Type B pancreatic cell (in vitro differentiated cells): ENCODE results near the gene SPOCK1. TPM values are rescaled to one million over a fixed set of nuclear protein-coding genes. Genes with fewer than 3 reads are reported as not detected.

Source experiments
- DNase-seq: peaks from one replicate; pipeline ENCODE4 v3.0.0; 2021; ENCODE audit warnings: mixed read lengths; ENCODE audit not compliant: unreplicated experiment; ENCODE audit errors: extremely low spot score
- H3K27ac Mint-ChIP-seq: 2 replicates; pipeline ENCODE4 v1.8.0; 2021; ENCODE audit warnings: mild to moderate bottlenecking, mixed read lengths
- H3K27me3 Mint-ChIP-seq: 2 replicates; pipeline ENCODE4 v1.8.0; 2021; ENCODE audit warnings: mixed read lengths
- H3K36me3 Mint-ChIP-seq: 2 replicates; pipeline ENCODE4 v1.8.0; 2021; ENCODE audit warnings: mixed read lengths
- H3K4me1 Mint-ChIP-seq: one replicate; pipeline ENCODE4 v1.8.0; 2021; ENCODE audit warnings: mixed read lengths; ENCODE audit not compliant: unreplicated experiment
- H3K4me3 Mint-ChIP-seq: 2 replicates; pipeline ENCODE4 v1.8.0; 2021; ENCODE audit warnings: mild to moderate bottlenecking, mixed read lengths
- H3K9me3 Mint-ChIP-seq: 2 replicates; pipeline ENCODE4 v1.8.0; 2021; ENCODE audit warnings: mixed read lengths
- CTCF ChIP-seq: fragments of 200-600 bp; sonication (generic); conservative IDR thresholded peaks from 2 replicates; pipeline ENCODE4 v1.5.0; 2021; ENCODE audit warnings: antibody characterized with exemption, mild to moderate bottlenecking
- total RNA-seq: library from RNA; stranded (reverse); gene quantifications from 2 replicates; pipeline ENCODE4 v1.2.1, GENCODE V29; 2021; ENCODE audit warnings: low replicate concordance

SPOCK1 gene
- total RNA-seq, 1 donor from 2014 or later: 45.1 TPM

GRCh38 chr5:137342764-137343163, 156.4 kb downstream of the SPOCK1 start:
- no peak for DNase-seq
- no peak for TF ChIP-seq CTCF
- Mint-ChIP-seq H3K27ac (no peak overlapping the region), H3K9me3 (no peaks in the 10 kb centered on the region), H3K27me3 (peaks cover 7% of the 10 kb centered on the region), H3K36me3 (no peaks in the 10 kb centered on the region), H3K4me3 (no peak overlapping the region), H3K4me1 (peaks cover 3% of the 10 kb centered on the region)

- TF ChIP-seq CTCF: no peak
- Mint-ChIP-seq H3K4me1 (peaks cover 3% of the 10 kb centered on the region), H3K4me3 (no peak overlapping the region), H3K36me3 (no peaks in the 10 kb centered on the region), H3K27ac (no peak overlapping the region), H3K9me3 (no peaks in the 10 kb centered on the region), H3K27me3 (peaks cover 7% of the 10 kb centered on the region)
- DNase-seq: no peak
These were observed 157.3 kb downstream of the SPOCK1 start for GRCh38 chr5:137341831-137342230.

- Mint-ChIP-seq H3K27me3 (peaks cover 10% of the 10 kb centered on the region), H3K9me3 (no peaks in the 10 kb centered on the region), H3K36me3 (no peaks in the 10 kb centered on the region), H3K4me3 (no peak overlapping the region), H3K4me1 (peaks cover 3% of the 10 kb centered on the region), H3K27ac (no peak overlapping the region)
- no peak for DNase-seq
- TF ChIP-seq CTCF: no peak
These were observed 158.2 kb downstream of the SPOCK1 start for GRCh38 chr5:137340881-137341280.

GRCh38 chr5:137336565-137337120, 162.5 kb downstream of the SPOCK1 start:
- no peak for TF ChIP-seq CTCF
- DNase-seq: no peak
- Mint-ChIP-seq H3K27ac (no peak overlapping the region), H3K4me3 (no peak overlapping the region), H3K27me3 (peaks cover 10% of the 10 kb centered on the region), H3K4me1 (no peaks in the 10 kb centered on the region), H3K36me3 (no peaks in the 10 kb centered on the region), H3K9me3 (no peaks in the 10 kb centered on the region)

GRCh38 chr5:137336161-137336560, 163.0 kb downstream of the SPOCK1 start:
- TF ChIP-seq CTCF: no peak
- Mint-ChIP-seq H3K27ac (no peak overlapping the region), H3K4me3 (no peak overlapping the region), H3K9me3 (no peaks in the 10 kb centered on the region), H3K36me3 (no peaks in the 10 kb centered on the region), H3K27me3 (peaks cover 10% of the 10 kb centered on the region), H3K4me1 (no peaks in the 10 kb centered on the region)
- DNase-seq: no peak

- Mint-ChIP-seq H3K4me3 (no peak overlapping the region), H3K36me3 (no peaks in the 10 kb centered on the region), H3K27ac (no peak overlapping the region), H3K9me3 (no peaks in the 10 kb centered on the region), H3K27me3 (peaks cover 10% of the 10 kb centered on the region), H3K4me1 (no peaks in the 10 kb centered on the region)
- DNase-seq: no peak
- TF ChIP-seq CTCF: no peak
These were observed 163.6 kb downstream of the SPOCK1 start for GRCh38 chr5:137335493-137335892.
